ENCODE measurements around the gene SRSF11. TPM values are rescaled to one million over a fixed set of nuclear protein-coding genes. Genes with fewer than 3 reads are reported as not detected.

SRSF11 gene, protein sequence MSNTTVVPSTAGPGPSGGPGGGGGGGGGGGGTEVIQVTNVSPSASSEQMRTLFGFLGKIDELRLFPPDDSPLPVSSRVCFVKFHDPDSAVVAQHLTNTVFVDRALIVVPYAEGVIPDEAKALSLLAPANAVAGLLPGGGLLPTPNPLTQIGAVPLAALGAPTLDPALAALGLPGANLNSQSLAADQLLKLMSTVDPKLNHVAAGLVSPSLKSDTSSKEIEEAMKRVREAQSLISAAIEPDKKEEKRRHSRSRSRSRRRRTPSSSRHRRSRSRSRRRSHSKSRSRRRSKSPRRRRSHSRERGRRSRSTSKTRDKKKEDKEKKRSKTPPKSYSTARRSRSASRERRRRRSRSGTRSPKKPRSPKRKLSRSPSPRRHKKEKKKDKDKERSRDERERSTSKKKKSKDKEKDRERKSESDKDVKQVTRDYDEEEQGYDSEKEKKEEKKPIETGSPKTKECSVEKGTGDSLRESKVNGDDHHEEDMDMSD
- 66.8 to 128 TPM (median 82.0 TPM) in 5 replicates for total RNA-seq (2022; extraction: Qiagen RNA extraction; ENCODE audit: low read depth)

DNA sequence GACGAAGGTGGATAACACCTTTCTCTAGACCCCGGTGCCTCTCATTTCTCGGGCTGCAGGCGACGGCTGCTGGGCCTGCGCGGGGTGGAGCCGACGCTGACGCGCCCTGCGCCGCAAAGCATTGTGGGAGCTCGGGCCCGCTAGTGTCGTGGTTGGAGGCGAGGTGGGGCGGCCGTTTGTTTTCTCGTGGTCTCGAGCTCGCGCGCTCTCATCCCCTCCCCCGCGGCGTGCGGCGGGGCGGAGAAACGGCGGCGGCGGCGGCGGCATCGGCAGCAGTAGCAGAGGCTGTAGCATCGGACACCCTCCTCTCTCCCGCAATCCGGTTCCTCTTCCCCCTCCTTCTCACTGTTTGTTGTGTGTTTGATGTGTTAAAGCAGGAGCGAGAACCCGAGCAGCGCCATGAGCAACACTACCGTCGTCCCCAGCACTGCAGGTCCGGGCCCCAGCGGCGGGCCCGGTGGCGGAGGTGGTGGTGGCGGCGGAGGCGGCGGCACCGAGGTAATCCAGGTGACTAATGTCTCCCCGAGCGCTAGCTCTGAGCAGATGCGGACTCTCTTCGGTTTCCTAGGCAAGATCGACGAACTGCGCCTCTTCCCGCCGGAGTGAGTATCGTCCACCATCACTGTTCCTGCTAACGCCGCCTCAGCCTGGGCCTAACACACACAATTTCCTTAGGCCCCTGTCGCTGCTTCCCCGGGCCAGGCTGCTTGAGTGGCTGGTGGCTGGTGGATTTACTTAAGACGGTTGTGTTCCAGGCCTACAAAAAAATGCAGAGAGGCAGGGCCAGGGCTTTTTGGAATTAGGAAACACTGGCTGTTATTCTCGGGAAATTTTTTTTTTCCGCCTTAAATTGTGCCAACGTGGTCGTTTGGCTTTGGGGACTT, at the start of gene SRSF11:
SRSF11 (plus strand) TSS at position 143 of the 884 bp plus-strand sequence; CDS start at position 400, 257 bp downstream.

GRCh38 chr1:70205434-70206118, 15.6 kb upstream of the SRSF11 start, which contains the start of gene LRRC40:
Gene LRRC40, minus strand, starts transcription at chr1:70205579. Its CDS starts 39 bp downstream, at chr1:70205540.

Other genes starting within 250 kb of the SRSF11 start
- gene LRRC40, start 15.8 kb upstream of the SRSF11 start, total RNA-seq (2022; extraction: Qiagen RNA extraction; ENCODE audit: low read depth) = 5.2 to 12.4 TPM (median 9.6 TPM) in 5 replicates
- 6.4 to 11.5 TPM (median 8.1 TPM) in 5 replicates for gene ANKRD13C, start 133.3 kb downstream of the SRSF11 start, total RNA-seq (2022; extraction: Qiagen RNA extraction; ENCODE audit: low read depth)
- 1.2 to 2.2 TPM (median 1.4 TPM) in 5 replicates for gene CTH, start 189.9 kb downstream of the SRSF11 start, total RNA-seq (2022; extraction: Qiagen RNA extraction; ENCODE audit: low read depth)